HEK293T (cell line): ENCODE results near the gene SSBP2.

ENCODE experiments used
- ARNT ChIP-seq: fragments of 450-650 bp; IDR thresholded peaks from 2 replicates; pipeline ENCODE4 v1.6.1; 2017; ENCODE audit warnings: mild to moderate bottlenecking
- BHLHE40 ChIP-seq: fragments of 450-650 bp; IDR thresholded peaks from 2 replicates; pipeline ENCODE4 v1.6.1; 2016; ENCODE audit warnings: mild to moderate bottlenecking, moderate library complexity, borderline replicate concordance
- FOXA1 ChIP-seq: fragments of 450-650 bp; IDR thresholded peaks from 2 replicates; pipeline ENCODE4 v1.6.1; 2016; ENCODE audit warnings: mild to moderate bottlenecking
- FOXK2 ChIP-seq: fragments of 450-650 bp; IDR thresholded peaks from 2 replicates; pipeline ENCODE4 v1.6.1; 2016; ENCODE audit warnings: mild to moderate bottlenecking
- FOXM1 ChIP-seq: fragments of 450-650 bp; IDR thresholded peaks from 2 replicates; pipeline ENCODE4 v1.6.1; 2017; ENCODE audit warnings: mild to moderate bottlenecking, borderline replicate concordance
- HDGF ChIP-seq: fragments of 450-650 bp; IDR thresholded peaks from 2 replicates; pipeline ENCODE4 v1.6.1; 2017; ENCODE audit warnings: antibody characterized with exemption, borderline replicate concordance
- L3MBTL2 ChIP-seq: fragments of 450-650 bp; conservative IDR thresholded peaks from 2 replicates; pipeline ENCODE4 v1.6.1; 2016; ENCODE audit warnings: mild to moderate bottlenecking
- NFRKB ChIP-seq: fragments of 450-650 bp; IDR thresholded peaks from 2 replicates; pipeline ENCODE4 v1.6.1; 2016; ENCODE audit warnings: mild to moderate bottlenecking, moderate library complexity
- PKNOX1 ChIP-seq: fragments of 450-650 bp; IDR thresholded peaks from 2 replicates; pipeline ENCODE4 v1.6.1; 2016
- SP1 ChIP-seq: fragments of 450-650 bp; IDR thresholded peaks from 2 replicates; pipeline ENCODE4 v1.6.1; 2017
- SUZ12 ChIP-seq: fragments of 450-650 bp; IDR thresholded peaks from 2 replicates; pipeline ENCODE4 v1.6.1; 2016; ENCODE audit warnings: mild to moderate bottlenecking
- TARDBP ChIP-seq: fragments of 450-650 bp; IDR thresholded peaks from 2 replicates; pipeline ENCODE4 v1.6.1; 2016

- TF ChIP-seq ARNT (no peak), PKNOX1 (no peak), TARDBP (no peak), SUZ12 (no peak), FOXK2 (no peak), FOXM1 (no peak), L3MBTL2 (no peak), HDGF (no peak), BHLHE40 (no peak), FOXA1 (no peak), SP1 (no peak), NFRKB (no peak)
Observed at GRCh38 chr5:81398741-81399140, 352.2 kb downstream of the SSBP2 start.
